ENCODE measurements around the gene C20orf202.
"Not testable (repeated sequence)": the region's sequence is repeated elsewhere in the genome, so short reads cannot be mapped to it uniquely, and the experiment has no call there.

C20orf202 gene

GRCh38 chr20:1247689-1248088 is 44.4 kb downstream of the C20orf202 start:
- no peak for DNase-seq (ENCODE audit: low spot score)

- DNase-seq (ENCODE audit: low spot score) = not testable (repeated sequence)
Observed at GRCh38 chr20:1250282-1250681, 47.0 kb downstream of the C20orf202 start.

- no peak for DNase-seq (ENCODE audit: low spot score)
Observed at GRCh38 chr20:1252416-1252815, 49.2 kb downstream of the C20orf202 start.

- no peak for DNase-seq (ENCODE audit: low spot score)
Observed at GRCh38 chr20:1254254-1254653, 51.0 kb downstream of the C20orf202 start.

- DNase-seq (ENCODE audit: low spot score) = no peak
Observed at GRCh38 chr20:1255675-1256074, 52.4 kb downstream of the C20orf202 start.

Data from COLO829 (cell line).